Uterus (tissue), 2 donors: Measurements from ENCODE around the gene FKBP10.

Source experiments
- POLR2A ChIP-seq, 2 donors: fragments of 450-650 bp; IDR thresholded peaks; one replicate each; pipeline ENCODE4 v1.6.1; 2016; ENCODE audit warnings: antibody characterized with exemption in 2 of 2, mild to moderate bottlenecking in 1 of 2, moderate library complexity in 1 of 2
- TF ChIP-seq, protein P1 (sequence below), 4 experiments: fragments of 200-600 bp in 2 of 4; fragments of 450-650 bp in 2 of 4; sonication (generic) in 2 of 4; IDR thresholded peaks; one replicate each; pipeline ENCODE4 v1.5.1; 2016 to 2019; ENCODE audit warnings: antibody characterized with exemption in 4 of 4, mild to moderate bottlenecking in 2 of 4, moderate library complexity in 1 of 4

DNA sequence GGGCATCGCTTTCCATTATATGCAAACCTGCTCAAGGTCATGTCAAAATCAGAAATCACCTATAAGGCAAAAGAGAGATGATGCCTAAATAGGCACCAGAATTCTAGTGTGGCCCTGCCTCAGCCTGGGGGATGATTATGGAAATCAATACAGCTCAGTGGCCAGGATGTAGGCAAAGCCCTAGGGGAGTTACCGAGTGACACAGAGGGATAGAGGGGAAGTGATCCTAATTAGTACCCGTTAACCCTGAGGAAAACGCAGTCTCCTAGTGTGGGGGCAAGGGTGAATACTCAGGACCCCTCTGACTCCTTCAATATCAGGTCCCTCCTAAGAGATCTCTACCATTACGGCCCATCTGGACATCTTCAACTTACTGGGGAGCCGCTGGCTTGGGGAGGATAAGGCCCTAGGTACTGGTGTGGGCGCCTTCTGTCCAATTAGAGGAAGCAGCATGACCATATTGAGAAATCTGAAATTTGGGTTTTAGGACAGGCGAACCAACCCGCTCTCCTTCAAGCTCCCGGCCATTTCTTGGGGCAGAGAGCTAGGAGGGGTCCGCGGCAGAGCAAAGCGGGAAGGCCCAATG lies 22.5 kb downstream of the FKBP10 start:
- no peak for TF ChIP-seq POLR2A (IDR thresholded peaks at IDR 0.05)
- TF ChIP-seq, protein P1, sequence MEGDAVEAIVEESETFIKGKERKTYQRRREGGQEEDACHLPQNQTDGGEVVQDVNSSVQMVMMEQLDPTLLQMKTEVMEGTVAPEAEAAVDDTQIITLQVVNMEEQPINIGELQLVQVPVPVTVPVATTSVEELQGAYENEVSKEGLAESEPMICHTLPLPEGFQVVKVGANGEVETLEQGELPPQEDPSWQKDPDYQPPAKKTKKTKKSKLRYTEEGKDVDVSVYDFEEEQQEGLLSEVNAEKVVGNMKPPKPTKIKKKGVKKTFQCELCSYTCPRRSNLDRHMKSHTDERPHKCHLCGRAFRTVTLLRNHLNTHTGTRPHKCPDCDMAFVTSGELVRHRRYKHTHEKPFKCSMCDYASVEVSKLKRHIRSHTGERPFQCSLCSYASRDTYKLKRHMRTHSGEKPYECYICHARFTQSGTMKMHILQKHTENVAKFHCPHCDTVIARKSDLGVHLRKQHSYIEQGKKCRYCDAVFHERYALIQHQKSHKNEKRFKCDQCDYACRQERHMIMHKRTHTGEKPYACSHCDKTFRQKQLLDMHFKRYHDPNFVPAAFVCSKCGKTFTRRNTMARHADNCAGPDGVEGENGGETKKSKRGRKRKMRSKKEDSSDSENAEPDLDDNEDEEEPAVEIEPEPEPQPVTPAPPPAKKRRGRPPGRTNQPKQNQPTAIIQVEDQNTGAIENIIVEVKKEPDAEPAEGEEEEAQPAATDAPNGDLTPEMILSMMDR (IDR thresholded peaks at IDR 0.05): no peak
